ENCODE results near the gene ARL15. TPM values are rescaled to one million over a fixed set of nuclear protein-coding genes. Genes with fewer than 3 reads are reported as not detected.

Gene ARL15
- polyA plus RNA-seq, 1 donor = 24.7 TPM

Other genes starting within 250 kb of the ARL15 start
- gene HSPB3, start 145.1 kb upstream of the ARL15 start, polyA plus RNA-seq (ENCODE audit: insufficient read length) = 122 TPM
- 27.6 TPM for gene SNX18, start 207.2 kb upstream of the ARL15 start, polyA plus RNA-seq (ENCODE audit: insufficient read length)